SU-DHL-6 (cell line): ENCODE data around the gene MKNK2.

ENCODE experiments used
- EZH2phosphoT487 ChIP-seq: fragments of 200-600 bp; sonication (generic), shearing (Covaris generic); conservative IDR thresholded peaks from 2 replicates; pipeline ENCODE4 v1.6.1; 2018; ENCODE audit warnings: mild to moderate bottlenecking, antibody characterized with exemption, low read length, moderate library complexity, mixed read lengths
- TF ChIP-seq, protein P1 (sequence below): fragments of 200-600 bp; sonication (generic); IDR thresholded peaks from one replicate; pipeline ENCODE4 v1.5.1; 2017; ENCODE audit warnings: antibody characterized with exemption, mild to moderate bottlenecking, low read length, moderate library complexity; ENCODE audit not compliant: insufficient read depth, poor library complexity, severe bottlenecking

- TF ChIP-seq, protein P1, sequence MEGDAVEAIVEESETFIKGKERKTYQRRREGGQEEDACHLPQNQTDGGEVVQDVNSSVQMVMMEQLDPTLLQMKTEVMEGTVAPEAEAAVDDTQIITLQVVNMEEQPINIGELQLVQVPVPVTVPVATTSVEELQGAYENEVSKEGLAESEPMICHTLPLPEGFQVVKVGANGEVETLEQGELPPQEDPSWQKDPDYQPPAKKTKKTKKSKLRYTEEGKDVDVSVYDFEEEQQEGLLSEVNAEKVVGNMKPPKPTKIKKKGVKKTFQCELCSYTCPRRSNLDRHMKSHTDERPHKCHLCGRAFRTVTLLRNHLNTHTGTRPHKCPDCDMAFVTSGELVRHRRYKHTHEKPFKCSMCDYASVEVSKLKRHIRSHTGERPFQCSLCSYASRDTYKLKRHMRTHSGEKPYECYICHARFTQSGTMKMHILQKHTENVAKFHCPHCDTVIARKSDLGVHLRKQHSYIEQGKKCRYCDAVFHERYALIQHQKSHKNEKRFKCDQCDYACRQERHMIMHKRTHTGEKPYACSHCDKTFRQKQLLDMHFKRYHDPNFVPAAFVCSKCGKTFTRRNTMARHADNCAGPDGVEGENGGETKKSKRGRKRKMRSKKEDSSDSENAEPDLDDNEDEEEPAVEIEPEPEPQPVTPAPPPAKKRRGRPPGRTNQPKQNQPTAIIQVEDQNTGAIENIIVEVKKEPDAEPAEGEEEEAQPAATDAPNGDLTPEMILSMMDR = no peak
- TF ChIP-seq EZH2phosphoT487 = no peak
Measured at GRCh38 chr19:2034729-2035589, 16.1 kb downstream of the MKNK2 start.
